ENCODE measurements around the gene CLC.
"Not testable (repeated sequence)": the region's sequence is repeated elsewhere in the genome, so short reads cannot be mapped to it uniquely, and the experiment has no call there.

The CLC gene

GRCh38 chr19:39737891-39738290 is at the start of gene CLC:
Gene CLC, minus strand, starts transcription at chr19:39738029. Its CDS starts 77 bp downstream, at chr19:39737952.
- no peak within 1 kb of the TSS for H3K27ac ChIP-seq (ENCODE audit: low read depth, low read length)
- no peaks in the 10 kb centered on the region for H3K27me3 ChIP-seq (ENCODE audit: control insufficient read depth, insufficient read depth, low read length)
- no peak within 1 kb of the TSS for H3K4me3 ChIP-seq (ENCODE audit: low read depth, low read length)

GRCh38 chr19:39780894-39781293 is 43.1 kb upstream of the CLC start:
- Histone ChIP-seq H3K9me3 (ENCODE audit: control insufficient read depth, insufficient read depth, low read length) (no peaks in the 10 kb centered on the region), H3K4me1 (ENCODE audit: control insufficient read depth, insufficient read depth, low read length) (no peaks in the 10 kb centered on the region), H3K36me3 (ENCODE audit: control insufficient read depth, insufficient read depth, low read length) (no peaks in the 10 kb centered on the region), H3K27me3 (ENCODE audit: control insufficient read depth, insufficient read depth, low read length) (no peaks in the 10 kb centered on the region), H3K27ac (ENCODE audit: low read depth, low read length) (no peak overlapping the region), H3K9ac (ENCODE audit: low read depth, low read length) (no peak overlapping the region), H3K4me3 (ENCODE audit: low read depth, low read length) (no peak overlapping the region)

More at GRCh38 chr19:39737891-39738290, at the start of gene CLC:
- Histone ChIP-seq H3K36me3 (ENCODE audit: control insufficient read depth, insufficient read depth, low read length) (no peaks in the 10 kb centered on the region), H3K4me1 (ENCODE audit: control insufficient read depth, insufficient read depth, low read length) (no peaks in the 10 kb centered on the region; the same call in 1 of the 2 replicates), H3K9ac (ENCODE audit: low read depth, low read length) (no peak within 1 kb of the TSS), H3K9me3 (ENCODE audit: control insufficient read depth, insufficient read depth, low read length) (no peaks in the 10 kb centered on the region)

- Histone ChIP-seq H3K27ac (ENCODE audit: low read depth, low read length) (no peak within 1 kb of the TSS), H3K9ac (ENCODE audit: low read depth, low read length) (no peak within 1 kb of the TSS), H3K9me3 (ENCODE audit: control insufficient read depth, insufficient read depth, low read length) (no peaks in the 10 kb centered on the region), H3K4me3 (ENCODE audit: low read depth, low read length) (no peak within 1 kb of the TSS), H3K36me3 (ENCODE audit: control insufficient read depth, insufficient read depth, low read length) (no peaks in the 10 kb centered on the region), H3K27me3 (ENCODE audit: control insufficient read depth, insufficient read depth, low read length) (no peaks in the 10 kb centered on the region), H3K4me1 (ENCODE audit: control insufficient read depth, insufficient read depth, low read length) (no peaks in the 10 kb centered on the region)
These were observed 40.9 kb upstream of the CLC start, which contains the start of gene LEUTX for GRCh38 chr19:39778763-39779162. Gene LEUTX, plus strand, starts transcription at chr19:39778854. Its CDS starts 67 bp downstream, at chr19:39778921.

- Histone ChIP-seq H3K9ac (ENCODE audit: low read depth, low read length) (no peak overlapping the region), H3K9me3 (ENCODE audit: control insufficient read depth, insufficient read depth, low read length) (no peaks in the 10 kb centered on the region), H3K4me1 (ENCODE audit: control insufficient read depth, insufficient read depth, low read length) (peaks cover 12% of the 10 kb centered on the region), H3K27me3 (ENCODE audit: control insufficient read depth, insufficient read depth, low read length) (no peaks in the 10 kb centered on the region), H3K36me3 (ENCODE audit: control insufficient read depth, insufficient read depth, low read length) (no peaks in the 10 kb centered on the region), H3K4me3 (ENCODE audit: low read depth, low read length) (no peak overlapping the region), H3K27ac (ENCODE audit: low read depth, low read length) (no peak overlapping the region)
These were observed 31.0 kb upstream of the CLC start for GRCh38 chr19:39768786-39769185.

GRCh38 chr19:39768334-39768733 is 30.5 kb upstream of the CLC start:
- Histone ChIP-seq H3K4me1 (ENCODE audit: control insufficient read depth, insufficient read depth, low read length) (peaks cover 12% of the 10 kb centered on the region), H3K9me3 (ENCODE audit: control insufficient read depth, insufficient read depth, low read length) (no peaks in the 10 kb centered on the region), H3K27me3 (ENCODE audit: control insufficient read depth, insufficient read depth, low read length) (no peaks in the 10 kb centered on the region)

GRCh38 chr19:39765091-39766076 is 27.6 kb upstream of the CLC start:
- no peaks in the 10 kb centered on the region for H3K36me3 ChIP-seq (ENCODE audit: control insufficient read depth, insufficient read depth, low read length)
- no peak overlapping the region for H3K27ac ChIP-seq (ENCODE audit: low read depth, low read length)
- H3K9ac ChIP-seq (ENCODE audit: low read depth, low read length): no peak overlapping the region
- H3K27me3 ChIP-seq (ENCODE audit: control insufficient read depth, insufficient read depth, low read length): no peaks in the 10 kb centered on the region
- peaks cover 12% of the 10 kb centered on the region for H3K4me1 ChIP-seq (ENCODE audit: control insufficient read depth, insufficient read depth, low read length)
- no peak overlapping the region for H3K4me3 ChIP-seq (ENCODE audit: low read depth, low read length)
- no peaks in the 10 kb centered on the region for H3K9me3 ChIP-seq (ENCODE audit: control insufficient read depth, insufficient read depth, low read length)

More at GRCh38 chr19:39768334-39768733, 30.5 kb upstream of the CLC start:
- Histone ChIP-seq H3K9ac (ENCODE audit: low read depth, low read length) (no peak overlapping the region), H3K27ac (ENCODE audit: low read depth, low read length) (no peak overlapping the region), H3K36me3 (ENCODE audit: control insufficient read depth, insufficient read depth, low read length) (no peaks in the 10 kb centered on the region), H3K4me3 (ENCODE audit: low read depth, low read length) (no peak overlapping the region)

- H3K9ac ChIP-seq (ENCODE audit: low read depth, low read length); H3K36me3 ChIP-seq (ENCODE audit: control insufficient read depth, insufficient read depth, low read length); H3K9me3 ChIP-seq (ENCODE audit: control insufficient read depth, insufficient read depth, low read length); H3K27me3 ChIP-seq (ENCODE audit: control insufficient read depth, insufficient read depth, low read length); H3K4me3 ChIP-seq (ENCODE audit: low read depth, low read length); H3K27ac ChIP-seq (ENCODE audit: low read depth, low read length); H3K4me1 ChIP-seq (ENCODE audit: control insufficient read depth, insufficient read depth, low read length): not testable (repeated sequence)
These were observed 24.0 kb upstream of the CLC start for GRCh38 chr19:39761851-39762250.

- Histone ChIP-seq H3K9ac (ENCODE audit: low read depth, low read length) (no peak overlapping the region), H3K27me3 (ENCODE audit: control insufficient read depth, insufficient read depth, low read length) (no peaks in the 10 kb centered on the region), H3K4me1 (ENCODE audit: control insufficient read depth, insufficient read depth, low read length) (no peaks in the 10 kb centered on the region), H3K27ac (ENCODE audit: low read depth, low read length) (no peak overlapping the region), H3K36me3 (ENCODE audit: control insufficient read depth, insufficient read depth, low read length) (no peaks in the 10 kb centered on the region), H3K4me3 (ENCODE audit: low read depth, low read length) (no peak overlapping the region), H3K9me3 (ENCODE audit: control insufficient read depth, insufficient read depth, low read length) (no peaks in the 10 kb centered on the region)
These were observed 21.8 kb upstream of the CLC start for GRCh38 chr19:39759457-39760184.

GRCh38 chr19:39754971-39755370 is 17.1 kb upstream of the CLC start:
- Histone ChIP-seq H3K9ac (ENCODE audit: low read depth, low read length) (no peak overlapping the region), H3K9me3 (ENCODE audit: control insufficient read depth, insufficient read depth, low read length) (no peaks in the 10 kb centered on the region), H3K4me3 (ENCODE audit: low read depth, low read length) (no peak overlapping the region), H3K27ac (ENCODE audit: low read depth, low read length) (no peak overlapping the region), H3K27me3 (ENCODE audit: control insufficient read depth, insufficient read depth, low read length) (no peaks in the 10 kb centered on the region), H3K36me3 (ENCODE audit: control insufficient read depth, insufficient read depth, low read length) (no peaks in the 10 kb centered on the region), H3K4me1 (ENCODE audit: control insufficient read depth, insufficient read depth, low read length) (no peaks in the 10 kb centered on the region)

GRCh38 chr19:39754544-39754943 is 16.7 kb upstream of the CLC start:
- Histone ChIP-seq H3K36me3 (ENCODE audit: control insufficient read depth, insufficient read depth, low read length) (no peaks in the 10 kb centered on the region), H3K9ac (ENCODE audit: low read depth, low read length) (no peak overlapping the region), H3K27ac (ENCODE audit: low read depth, low read length) (no peak overlapping the region), H3K9me3 (ENCODE audit: control insufficient read depth, insufficient read depth, low read length) (no peaks in the 10 kb centered on the region), H3K4me1 (ENCODE audit: control insufficient read depth, insufficient read depth, low read length) (no peaks in the 10 kb centered on the region), H3K27me3 (ENCODE audit: control insufficient read depth, insufficient read depth, low read length) (no peaks in the 10 kb centered on the region), H3K4me3 (ENCODE audit: low read depth, low read length) (no peak overlapping the region)

GRCh38 chr19:39752795-39753194 is 15.0 kb upstream of the CLC start:
- Histone ChIP-seq H3K27ac (ENCODE audit: low read depth, low read length) (no peak overlapping the region), H3K36me3 (ENCODE audit: control insufficient read depth, insufficient read depth, low read length) (no peaks in the 10 kb centered on the region), H3K9me3 (ENCODE audit: control insufficient read depth, insufficient read depth, low read length) (no peaks in the 10 kb centered on the region), H3K4me3 (ENCODE audit: low read depth, low read length) (no peak overlapping the region), H3K9ac (ENCODE audit: low read depth, low read length) (no peak overlapping the region), H3K27me3 (ENCODE audit: control insufficient read depth, insufficient read depth, low read length) (no peaks in the 10 kb centered on the region), H3K4me1 (ENCODE audit: control insufficient read depth, insufficient read depth, low read length) (no peaks in the 10 kb centered on the region)

Data from HUES48 (cell line).